ENCODE measurements around the gene BCL2L1. TPM values are rescaled to one million over a fixed set of nuclear protein-coding genes. Genes with fewer than 3 reads are reported as not detected.
A peak's percentile ranks its signal among the peaks of the same experiment; 100 is the strongest.

The BCL2L1 gene
- polyA plus RNA-seq, 1 of the 3 experiments (the other 2 are of a cell fraction), result 99.9 TPM

GRCh38 chr20:31740208-31740607 lies 17.5 kb upstream of the BCL2L1 start:
- peaks cover 11% of the 10 kb centered on the region for H3F3A ChIP-seq (replicated peaks; ENCODE audit: insufficient read depth)
- peak overlapping the region in 1 of 2 experiments; percentile 86; a peak in 3 of 4 replicates for H3K27ac ChIP-seq (ENCODE audit: low read depth in 2 of 2, low read length in 1 of 2)
- H2AFZ ChIP-seq (ENCODE audit: low read depth), result peak overlapping the region; percentile 91; the same call in 1 of the 2 replicates
- DNase-seq, result peak; percentile 23
- no peaks in the 10 kb centered on the region for H3K27me3 ChIP-seq (ENCODE audit: insufficient read depth)
- peaks cover 3 to 8% of the 10 kb centered on the region in 2 experiments; a peak in 3 of 4 replicates for H3K4me1 ChIP-seq (ENCODE audit: control insufficient read depth in 1 of 2, insufficient read depth in 2 of 2, low read depth in 1 of 2, low read length in 1 of 2)
- POLR2A ChIA-PET, result interaction anchor here (1.2 kb wide), 1 partner anchor 135 kb away, joined by 3 read pairs; the partner anchor contains the start of gene ID1
- WGBS (ENCODE audit: low lambda C conversion rate), result 0% methylated on average over 1 of the region's 1 CpG
- peak overlapping the region; percentile 87 for H3K4me2 ChIP-seq
- H3K36me3 ChIP-seq (replicated peaks in 1 of 2; ENCODE audit: control insufficient read depth in 1 of 2, insufficient read depth in 2 of 2, low read length in 1 of 2), result peaks cover 0 to 15% of the 10 kb centered on the region in 2 experiments
- H3K9ac ChIP-seq, result peak overlapping the region; percentile 91
- TF ChIP-seq GABPA (IDR thresholded peaks at IDR 0.05; ENCODE audit: low read depth) (no peak), SIN3A (IDR thresholded peaks at IDR 0.05; ENCODE audit: borderline replicate concordance, low read depth, low read length) (no peak)
- TF ChIP-seq, protein P1, sequence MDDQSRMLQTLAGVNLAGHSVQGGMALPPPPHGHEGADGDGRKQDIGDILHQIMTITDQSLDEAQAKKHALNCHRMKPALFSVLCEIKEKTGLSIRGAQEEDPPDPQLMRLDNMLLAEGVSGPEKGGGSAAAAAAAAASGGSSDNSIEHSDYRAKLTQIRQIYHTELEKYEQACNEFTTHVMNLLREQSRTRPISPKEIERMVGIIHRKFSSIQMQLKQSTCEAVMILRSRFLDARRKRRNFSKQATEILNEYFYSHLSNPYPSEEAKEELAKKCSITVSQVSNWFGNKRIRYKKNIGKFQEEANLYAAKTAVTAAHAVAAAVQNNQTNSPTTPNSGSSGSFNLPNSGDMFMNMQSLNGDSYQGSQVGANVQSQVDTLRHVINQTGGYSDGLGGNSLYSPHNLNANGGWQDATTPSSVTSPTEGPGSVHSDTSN (IDR thresholded peaks at IDR 0.05), result no peak
- H4K20me1 ChIP-seq (ENCODE audit: insufficient read depth), result peaks cover 1% of the 10 kb centered on the region; the same call in 1 of the 2 replicates
- H3K4me3 ChIP-seq (ENCODE audit: low read depth in 2 of 2, low read length in 1 of 2), result peak overlapping the region; percentile 68 to 92
- H3K79me2 ChIP-seq (ENCODE audit: insufficient read depth), result peaks cover 73% of the 10 kb centered on the region
- CTCF ChIA-PET, result interaction anchor here (1.4 to 4.1 kb wide), 3 partner anchors 16 to 182 kb away, joined by 3 to 35 read pairs (median 4); partner anchors contain the start of gene BCL2L1
- H3K9me2 ChIP-seq, result no peaks in the 10 kb centered on the region
- H3K9me3 ChIP-seq, result no peaks in the 10 kb centered on the region

- ChIA-PET POLR2A (interaction anchor here (0.8 to 1.8 kb wide), 5 partner anchors 16 to 177 kb away, joined by 3 to 11 read pairs (median 4); partner anchors contain the start of genes BCL2L1 and ID1), CTCF (interaction anchor here (1.2 to 4.1 kb wide), 5 partner anchors 16 to 181 kb away, joined by 3 to 35 read pairs (median 4); partner anchors contain the start of gene BCL2L1)
- no peak for TF ChIP-seq FOXJ3 (CRISPR knock-in tag; IDR thresholded peaks at IDR 0.05)
- TF ChIP-seq, protein P2, sequence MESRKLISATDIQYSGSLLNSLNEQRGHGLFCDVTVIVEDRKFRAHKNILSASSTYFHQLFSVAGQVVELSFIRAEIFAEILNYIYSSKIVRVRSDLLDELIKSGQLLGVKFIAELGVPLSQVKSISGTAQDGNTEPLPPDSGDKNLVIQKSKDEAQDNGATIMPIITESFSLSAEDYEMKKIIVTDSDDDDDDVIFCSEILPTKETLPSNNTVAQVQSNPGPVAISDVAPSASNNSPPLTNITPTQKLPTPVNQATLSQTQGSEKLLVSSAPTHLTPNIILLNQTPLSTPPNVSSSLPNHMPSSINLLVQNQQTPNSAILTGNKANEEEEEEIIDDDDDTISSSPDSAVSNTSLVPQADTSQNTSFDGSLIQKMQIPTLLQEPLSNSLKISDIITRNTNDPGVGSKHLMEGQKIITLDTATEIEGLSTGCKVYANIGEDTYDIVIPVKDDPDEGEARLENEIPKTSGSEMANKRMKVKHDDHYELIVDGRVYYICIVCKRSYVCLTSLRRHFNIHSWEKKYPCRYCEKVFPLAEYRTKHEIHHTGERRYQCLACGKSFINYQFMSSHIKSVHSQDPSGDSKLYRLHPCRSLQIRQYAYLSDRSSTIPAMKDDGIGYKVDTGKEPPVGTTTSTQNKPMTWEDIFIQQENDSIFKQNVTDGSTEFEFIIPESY (IDR thresholded peaks at IDR 0.05; ENCODE audit: borderline replicate concordance, low read depth), result no peak
- no peak for TF ChIP-seq REST (IDR thresholded peaks at IDR 0.05; ENCODE audit: low read depth, low read length)
- 1% methylated on average over 11 of the region's 11 CpGs for WGBS (ENCODE audit: low lambda C conversion rate)
- Histone ChIP-seq H3K9ac (peak overlapping the region; percentile 91), H3K9me2 (no peaks in the 10 kb centered on the region), H3K9me3 (no peaks in the 10 kb centered on the region), H3K36me3 (replicated peaks in 1 of 2; ENCODE audit: control insufficient read depth in 1 of 2, insufficient read depth in 2 of 2, low read length in 1 of 2) (peaks cover 0 to 13% of the 10 kb centered on the region in 2 experiments), H3K27me3 (ENCODE audit: insufficient read depth) (no peaks in the 10 kb centered on the region), H2AFZ (ENCODE audit: low read depth) (peak overlapping the region; percentile 91), H4K20me1 (ENCODE audit: insufficient read depth) (no peaks in the 10 kb centered on the region), H3K4me1 (ENCODE audit: control insufficient read depth in 1 of 2, insufficient read depth in 2 of 2, low read depth in 1 of 2, low read length in 1 of 2) (peaks cover 3 to 8% of the 10 kb centered on the region in 2 experiments; a peak in 3 of 4 replicates), H3K4me3 (ENCODE audit: low read depth in 2 of 2, low read length in 1 of 2) (peak overlapping the region; percentile 68 to 92), H3K4me2 (peak overlapping the region; percentile 87), H3K27ac (ENCODE audit: low read depth in 2 of 2, low read length in 1 of 2) (peak overlapping the region; percentile 56 to 86), H3F3A (replicated peaks; ENCODE audit: insufficient read depth) (peaks cover 11% of the 10 kb centered on the region), H3K79me2 (ENCODE audit: insufficient read depth) (peaks cover 66% of the 10 kb centered on the region)
- no peak for DNase-seq
Measured at GRCh38 chr20:31739550-31739977, 16.9 kb upstream of the BCL2L1 start.

Measured in SK-N-SH (cell line).